ENCODE data around the gene PGA4. TPM values are rescaled to one million over a fixed set of nuclear protein-coding genes. Genes with fewer than 3 reads are reported as not detected.
"Not testable (repeated sequence)": the region's sequence is repeated elsewhere in the genome, so short reads cannot be mapped to it uniquely, and the experiment has no call there.

The PGA4 gene
- total RNA-seq, 4 donors from 2014 or later: 1.0 to 8.7 (median 4.9) TPM

GRCh38 chr11:61176446-61176845 lies 45.7 kb upstream of the PGA4 start:
- TF ChIP-seq, protein P1, sequence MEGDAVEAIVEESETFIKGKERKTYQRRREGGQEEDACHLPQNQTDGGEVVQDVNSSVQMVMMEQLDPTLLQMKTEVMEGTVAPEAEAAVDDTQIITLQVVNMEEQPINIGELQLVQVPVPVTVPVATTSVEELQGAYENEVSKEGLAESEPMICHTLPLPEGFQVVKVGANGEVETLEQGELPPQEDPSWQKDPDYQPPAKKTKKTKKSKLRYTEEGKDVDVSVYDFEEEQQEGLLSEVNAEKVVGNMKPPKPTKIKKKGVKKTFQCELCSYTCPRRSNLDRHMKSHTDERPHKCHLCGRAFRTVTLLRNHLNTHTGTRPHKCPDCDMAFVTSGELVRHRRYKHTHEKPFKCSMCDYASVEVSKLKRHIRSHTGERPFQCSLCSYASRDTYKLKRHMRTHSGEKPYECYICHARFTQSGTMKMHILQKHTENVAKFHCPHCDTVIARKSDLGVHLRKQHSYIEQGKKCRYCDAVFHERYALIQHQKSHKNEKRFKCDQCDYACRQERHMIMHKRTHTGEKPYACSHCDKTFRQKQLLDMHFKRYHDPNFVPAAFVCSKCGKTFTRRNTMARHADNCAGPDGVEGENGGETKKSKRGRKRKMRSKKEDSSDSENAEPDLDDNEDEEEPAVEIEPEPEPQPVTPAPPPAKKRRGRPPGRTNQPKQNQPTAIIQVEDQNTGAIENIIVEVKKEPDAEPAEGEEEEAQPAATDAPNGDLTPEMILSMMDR (IDR thresholded peaks at IDR 0.05): no peak
- no peak for TF ChIP-seq POLR2A (IDR thresholded peaks at IDR 0.05)
- intact Hi-C loops (cut with DNase I; ENCODE audit: low total_unique reads): loop anchor here (10.0 kb wide), 1 partner anchor 342 kb away; no protein-coding TSS in a partner anchor
- DNase-seq: no peak
- Histone ChIP-seq H3K27ac (no peak overlapping the region), H3K4me3 (no peak overlapping the region), H3K9me3 (no peaks in the 10 kb centered on the region), H3K4me1 (no peaks in the 10 kb centered on the region), H3K27me3 (no peaks in the 10 kb centered on the region), H3K36me3 (no peaks in the 10 kb centered on the region)

GRCh38 chr11:61180205-61180604 lies 41.9 kb upstream of the PGA4 start:
- H3K36me3 ChIP-seq; H3K4me1 ChIP-seq; H3K27ac ChIP-seq; DNase-seq; H3K27me3 ChIP-seq; H3K9me3 ChIP-seq; H3K4me3 ChIP-seq; intact Hi-C loops (cut with DNase I; ENCODE audit: low total_unique reads): not testable (repeated sequence)

DNA sequence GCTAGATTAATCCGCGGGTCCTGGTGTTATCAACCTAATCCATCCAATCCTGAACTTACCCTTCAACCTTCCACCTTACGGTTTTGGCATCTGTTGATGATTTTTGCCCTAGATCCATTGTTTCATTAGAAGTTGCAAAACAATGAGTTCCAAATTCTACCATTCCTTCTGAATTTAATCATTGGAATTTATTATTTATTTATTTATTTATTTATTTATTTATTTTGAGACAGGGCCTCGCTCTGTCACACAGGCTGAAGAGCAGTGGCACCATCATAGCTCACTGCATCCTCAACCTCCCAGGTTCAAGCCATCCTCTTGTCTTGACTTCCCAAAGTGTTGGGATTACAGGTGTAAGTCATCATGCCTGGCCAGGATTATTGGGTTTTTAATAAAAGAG lies 40.7 kb upstream of the PGA4 start:
- TF ChIP-seq, protein P1 (IDR thresholded peaks at IDR 0.05): no peak
- no peak for TF ChIP-seq POLR2A (IDR thresholded peaks at IDR 0.05)
- Histone ChIP-seq H3K9me3 (no peaks in the 10 kb centered on the region), H3K4me3 (no peak overlapping the region), H3K27ac (no peak overlapping the region), H3K36me3 (no peaks in the 10 kb centered on the region), H3K4me1 (no peaks in the 10 kb centered on the region), H3K27me3 (no peaks in the 10 kb centered on the region)
- DNase-seq: no peak
- intact Hi-C loops (cut with DNase I; ENCODE audit: low total_unique reads): no loop called here

GRCh38 chr11:61183645-61184044 lies 38.5 kb upstream of the PGA4 start:
- no peak for DNase-seq
- Histone ChIP-seq H3K9me3 (no peaks in the 10 kb centered on the region), H3K4me1 (no peaks in the 10 kb centered on the region), H3K4me3 (no peak overlapping the region), H3K27me3 (no peaks in the 10 kb centered on the region), H3K36me3 (no peaks in the 10 kb centered on the region), H3K27ac (no peak overlapping the region)
- no peak for TF ChIP-seq POLR2A (IDR thresholded peaks at IDR 0.05)
- TF ChIP-seq, protein P1 (IDR thresholded peaks at IDR 0.05): no peak
- intact Hi-C loops (cut with DNase I; ENCODE audit: low total_unique reads): no loop called here

- H3K4me1 ChIP-seq: no peaks in the 10 kb centered on the region
- intact Hi-C loops (cut with DNase I; ENCODE audit: low total_unique reads): no loop called here
- no peak for DNase-seq
- no peaks in the 10 kb centered on the region for H3K9me3 ChIP-seq
- H3K36me3 ChIP-seq: no peaks in the 10 kb centered on the region
- no peak overlapping the region for H3K4me3 ChIP-seq
- TF ChIP-seq, protein P1 (IDR thresholded peaks at IDR 0.05): no peak
- no peak for TF ChIP-seq POLR2A (IDR thresholded peaks at IDR 0.05)
- H3K27me3 ChIP-seq: no peaks in the 10 kb centered on the region
- H3K27ac ChIP-seq: no peak overlapping the region
Measured at GRCh38 chr11:61186504-61186903, 35.6 kb upstream of the PGA4 start.

DNA sequence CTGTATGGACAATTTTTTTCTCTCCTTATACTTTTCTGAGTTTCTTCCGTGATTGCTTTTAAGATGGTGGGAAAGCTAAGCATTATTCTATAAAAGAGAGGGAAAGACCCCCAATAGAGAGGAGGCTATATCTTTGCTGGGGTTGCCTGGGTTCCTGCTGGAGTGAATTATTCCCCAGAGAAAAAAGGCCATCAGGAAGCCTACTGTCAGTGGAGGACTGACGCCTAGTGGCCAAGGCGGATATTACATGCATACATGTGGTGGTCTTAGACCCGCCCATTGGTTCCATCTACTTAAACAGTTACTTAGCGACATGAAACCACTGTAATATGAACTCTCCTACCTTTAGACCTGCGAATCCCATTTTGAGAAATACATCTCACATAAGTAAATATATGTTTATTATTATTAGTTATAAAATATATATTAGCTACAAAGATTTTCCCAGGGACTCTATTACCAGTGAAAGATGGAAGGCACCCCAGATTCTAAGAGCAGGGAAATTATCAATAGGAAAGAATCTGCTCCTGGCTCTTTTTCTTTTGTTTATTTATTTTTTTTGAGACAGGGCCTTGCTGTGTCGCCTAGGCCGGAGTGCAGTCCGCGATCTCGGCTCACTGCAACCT lies 34.5 kb upstream of the PGA4 start:
- H3K9me3 ChIP-seq: no peaks in the 10 kb centered on the region
- H3K4me3 ChIP-seq: no peak overlapping the region
- peak; percentile 65 to 74 for DNase-seq
- H3K27me3 ChIP-seq: no peaks in the 10 kb centered on the region
- no peaks in the 10 kb centered on the region for H3K36me3 ChIP-seq
- no peaks in the 10 kb centered on the region for H3K4me1 ChIP-seq
- intact Hi-C loops (cut with DNase I; ENCODE audit: low total_unique reads): no loop called here
- TF ChIP-seq, protein P1 (IDR thresholded peaks at IDR 0.05): peak; percentile 76 to 88 (median 84)
- TF ChIP-seq POLR2A (IDR thresholded peaks at IDR 0.05): no peak
- H3K27ac ChIP-seq: no peak overlapping the region
